ENCODE data around the gene AJM1.
"Not testable (repeated sequence)": the region's sequence is repeated elsewhere in the genome, so short reads cannot be mapped to it uniquely, and the experiment has no call there.

AJM1 gene

GRCh38 chr9:136856541-136857141 is 14.4 kb downstream of the AJM1 start:
- no peak for DNase-seq

- no peak for DNase-seq
Observed at GRCh38 chr9:136857166-136857565, 14.9 kb downstream of the AJM1 start.

- DNase-seq, result no peak
Observed at GRCh38 chr9:136857581-136858412, 15.5 kb downstream of the AJM1 start.

- DNase-seq, result no peak
Observed at GRCh38 chr9:136858452-136858843, 16.2 kb downstream of the AJM1 start.

GRCh38 chr9:136858844-136859757 is 16.8 kb downstream of the AJM1 start:
- no peak for DNase-seq

GRCh38 chr9:136860529-136860928 is 18.3 kb downstream of the AJM1 start:
- DNase-seq, result no peak

- no peak for DNase-seq
Observed at GRCh38 chr9:136860933-136861873, 18.9 kb downstream of the AJM1 start.

GRCh38 chr9:136861874-136862457 is 19.7 kb downstream of the AJM1 start:
- no peak for DNase-seq

- DNase-seq, result no peak
Observed at GRCh38 chr9:136862849-136863622, 20.8 kb downstream of the AJM1 start.

- DNase-seq, result no peak
Observed at GRCh38 chr9:136863623-136864273, 21.5 kb downstream of the AJM1 start.

GRCh38 chr9:136865041-136865767 is 22.9 kb downstream of the AJM1 start:
- no peak for DNase-seq

- DNase-seq, result no peak
Observed at GRCh38 chr9:136865768-136866103, 23.5 kb downstream of the AJM1 start.

- not testable (repeated sequence) for DNase-seq
Observed at GRCh38 chr9:136866898-136867421, 24.7 kb downstream of the AJM1 start.

GRCh38 chr9:136867480-136867879 is 25.2 kb downstream of the AJM1 start:
- no peak for DNase-seq

GRCh38 chr9:136867917-136868316 is 25.6 kb downstream of the AJM1 start:
- no peak for DNase-seq

- DNase-seq, result no peak
Observed at GRCh38 chr9:136868644-136869043, 26.4 kb downstream of the AJM1 start.

GRCh38 chr9:136869611-136870010 is 27.3 kb downstream of the AJM1 start:
- DNase-seq, result not testable (repeated sequence)

GRCh38 chr9:136875155-136875554 is 32.9 kb downstream of the AJM1 start:
- no peak for DNase-seq

GRCh38 chr9:136876476-136876875 is 34.2 kb downstream of the AJM1 start:
- DNase-seq, result no peak

- DNase-seq, result no peak
Observed at GRCh38 chr9:136880651-136881050, 38.4 kb downstream of the AJM1 start.
